ENCODE results near the gene CEP68.

Gene CEP68

GRCh38 chr2:65056215-65057053 lies at the start of gene CEP68:
TSS of gene CEP68 (plus strand) at chr2:65056416. CDS start at chr2:65069445, 13,029 bp downstream.
- DNase-seq (ENCODE audit: low read depth): peak; percentile 92
- TF ChIP-seq CTCF (conservative IDR thresholded peaks at IDR 0.05; ENCODE audit: low read depth, low read length): no peak
- peak within 1 kb of the TSS; percentile 78 for H3K4me3 ChIP-seq (ENCODE audit: low read length)

GRCh38 chr2:65013776-65014175 lies 42.4 kb upstream of the CEP68 start:
- TF ChIP-seq CTCF (conservative IDR thresholded peaks at IDR 0.05; ENCODE audit: low read depth, low read length): no peak

GRCh38 chr2:65015731-65016130 lies 40.5 kb upstream of the CEP68 start:
- no peak for DNase-seq (ENCODE audit: low read depth)
- H3K4me3 ChIP-seq (ENCODE audit: low read length): no peak overlapping the region

More at GRCh38 chr2:65013776-65014175, 42.4 kb upstream of the CEP68 start:
- DNase-seq (ENCODE audit: low read depth): no peak
- H3K4me3 ChIP-seq (ENCODE audit: low read length): no peak overlapping the region

GRCh38 chr2:65016789-65017188 lies 39.4 kb upstream of the CEP68 start:
- H3K4me3 ChIP-seq (ENCODE audit: low read length): no peak overlapping the region
- no peak for DNase-seq (ENCODE audit: low read depth)
- TF ChIP-seq CTCF (conservative IDR thresholded peaks at IDR 0.05; ENCODE audit: low read depth, low read length): no peak

More at GRCh38 chr2:65015731-65016130, 40.5 kb upstream of the CEP68 start:
- TF ChIP-seq CTCF (conservative IDR thresholded peaks at IDR 0.05; ENCODE audit: low read depth, low read length): no peak

GRCh38 chr2:65017335-65017734 lies 38.9 kb upstream of the CEP68 start:
- no peak overlapping the region for H3K4me3 ChIP-seq (ENCODE audit: low read length)
- DNase-seq (ENCODE audit: low read depth): no peak

GRCh38 chr2:65018141-65018582 lies 38.1 kb upstream of the CEP68 start:
- no peak for TF ChIP-seq CTCF (conservative IDR thresholded peaks at IDR 0.05; ENCODE audit: low read depth, low read length)
- no peak overlapping the region for H3K4me3 ChIP-seq (ENCODE audit: low read length)
- no peak for DNase-seq (ENCODE audit: low read depth)

More at GRCh38 chr2:65017335-65017734, 38.9 kb upstream of the CEP68 start:
- peak; percentile 36 for TF ChIP-seq CTCF (conservative IDR thresholded peaks at IDR 0.05; ENCODE audit: low read depth, low read length)

- no peak for DNase-seq (ENCODE audit: low read depth)
- TF ChIP-seq CTCF (conservative IDR thresholded peaks at IDR 0.05; ENCODE audit: low read depth, low read length): no peak
- H3K4me3 ChIP-seq (ENCODE audit: low read length): no peak overlapping the region
These were observed 37.2 kb upstream of the CEP68 start for GRCh38 chr2:65019010-65019409.

Data from retinal pigment epithelial cell (primary cell).